NCI-H1694 treated with DMSO at 0.1 percent for 48 hours (cell line): Measurements from ENCODE around the gene ZNF17.
A peak's percentile ranks its signal among the peaks of the same experiment; 100 is the strongest.

Experiments
- DNase-seq: peaks from one replicate; lab custom pipeline; 2025; lab: John Stamatoyannopoulos, UW

ZNF17 gene

DNA sequence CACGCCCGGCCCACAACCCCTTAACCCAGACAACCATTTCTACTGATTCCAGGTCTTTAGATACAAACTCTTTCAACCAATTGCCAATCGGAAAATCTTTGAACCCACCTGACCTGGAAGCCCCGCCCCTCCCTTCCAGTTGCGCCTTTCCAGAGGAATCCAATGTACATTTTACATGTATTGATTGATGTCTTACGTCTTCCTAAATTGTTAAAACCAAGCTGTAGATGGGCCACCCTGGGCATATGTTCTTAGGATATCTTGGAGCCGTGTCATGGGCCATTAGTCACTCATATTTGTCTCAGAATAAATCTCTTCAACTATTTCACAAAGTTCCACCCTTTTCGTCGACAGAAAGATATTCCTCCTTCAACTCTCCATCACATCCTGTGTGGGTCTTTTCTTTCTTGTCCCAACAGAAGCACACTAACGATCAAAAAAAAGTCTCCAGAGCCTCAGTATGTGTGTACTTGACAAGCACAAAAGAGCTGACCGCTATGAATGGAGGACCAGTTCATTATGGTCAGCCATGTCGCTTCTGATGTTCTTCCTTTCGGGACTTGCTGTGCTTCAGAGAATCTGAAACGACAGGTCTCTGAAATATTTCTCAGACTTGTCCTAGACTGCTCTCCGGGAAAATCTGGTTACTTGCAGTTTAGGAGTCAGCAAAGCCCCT is 23.6 kb downstream of the ZNF17 start:
- no peak for DNase-seq

DNA sequence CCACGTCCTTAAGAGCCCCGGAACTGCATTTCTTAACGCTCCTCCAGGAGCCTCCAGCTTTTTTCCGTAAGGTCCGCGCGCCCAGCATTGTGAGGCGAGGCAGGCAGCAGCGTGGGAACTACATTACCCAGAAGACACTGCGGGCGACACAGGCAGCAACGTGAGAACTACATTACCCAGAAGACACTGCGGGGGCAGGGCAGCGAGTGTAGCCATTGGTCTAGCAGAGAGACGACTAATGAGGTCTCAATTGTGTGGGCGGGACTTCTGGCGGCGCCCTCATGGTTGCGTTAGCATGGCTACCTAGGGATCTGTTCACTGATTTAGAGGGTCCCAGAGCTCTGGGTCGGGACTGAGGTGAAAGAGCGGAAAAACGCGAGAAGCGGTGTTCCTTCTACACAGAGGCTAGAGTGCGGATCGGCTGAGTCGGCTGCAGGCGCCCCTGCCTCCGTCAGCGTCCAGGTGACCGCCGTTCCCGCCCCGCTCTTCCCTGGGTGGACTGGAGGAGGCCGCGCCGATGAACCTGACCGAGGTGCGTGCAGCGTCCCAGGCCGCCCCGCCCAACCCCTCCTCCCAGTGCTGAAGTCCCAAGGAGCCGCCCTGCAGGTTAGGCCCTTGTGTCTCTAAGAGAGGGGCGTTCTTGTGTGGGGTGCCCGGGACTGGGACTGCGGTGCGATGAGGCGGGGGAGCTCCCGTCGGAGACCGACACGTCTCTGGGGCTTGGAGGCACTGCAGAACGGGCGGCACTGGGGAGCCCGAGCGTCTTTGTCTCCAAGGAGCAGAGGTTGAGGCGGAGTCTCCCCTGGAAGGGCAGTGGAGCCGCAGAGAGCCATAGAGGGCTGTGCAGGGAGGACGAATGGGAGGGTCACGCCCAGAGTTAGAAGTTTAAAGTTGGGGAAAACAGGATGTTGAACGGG is 24.4 kb downstream of the ZNF17 start, which contains the start of gene ZNF749:
TSS of gene ZNF749 (plus strand) at position 264 of the 917 bp plus-strand sequence. CDS start at position 518, 254 bp downstream.
- peak; percentile 98 for DNase-seq

DNA sequence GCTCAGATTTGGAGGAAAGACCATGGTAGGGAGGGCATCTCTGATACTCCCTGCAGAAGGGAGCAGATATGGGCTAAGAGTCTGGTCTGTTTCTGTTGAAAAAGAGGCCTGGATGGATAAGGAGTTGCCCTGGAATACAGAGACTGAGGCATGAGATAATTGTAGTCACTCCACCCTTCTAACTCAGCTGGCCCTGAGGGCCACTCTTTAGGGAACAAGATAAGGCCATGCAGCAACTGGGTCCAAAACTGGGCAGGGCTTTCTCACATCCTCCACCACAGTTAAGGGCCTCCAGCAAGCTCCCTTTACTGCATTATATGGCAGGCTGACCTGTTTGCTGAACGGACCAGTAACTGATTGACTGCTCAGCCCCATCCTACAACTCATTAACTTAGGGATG is 25.5 kb downstream of the ZNF17 start:
- DNase-seq: no peak

DNA sequence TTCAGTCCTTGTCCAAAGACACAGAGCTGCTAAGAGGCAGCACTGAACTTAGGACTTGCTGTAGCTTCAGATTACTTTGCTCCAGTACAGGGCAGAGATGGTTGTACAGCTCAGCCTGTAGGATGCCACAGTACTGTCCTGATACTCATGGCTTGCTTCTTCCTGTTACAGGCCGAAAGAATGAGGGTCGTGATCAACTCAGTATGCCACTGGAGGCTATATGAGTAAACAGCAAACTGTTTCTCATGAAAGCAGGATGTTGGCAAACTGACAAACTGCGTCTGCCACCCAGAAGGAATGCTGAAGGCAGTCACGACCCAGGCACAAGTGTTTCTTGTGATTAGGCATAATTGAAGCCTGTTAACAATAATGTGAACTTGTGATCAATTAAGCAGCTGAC is 27.0 kb downstream of the ZNF17 start:
- DNase-seq: no peak

DNA sequence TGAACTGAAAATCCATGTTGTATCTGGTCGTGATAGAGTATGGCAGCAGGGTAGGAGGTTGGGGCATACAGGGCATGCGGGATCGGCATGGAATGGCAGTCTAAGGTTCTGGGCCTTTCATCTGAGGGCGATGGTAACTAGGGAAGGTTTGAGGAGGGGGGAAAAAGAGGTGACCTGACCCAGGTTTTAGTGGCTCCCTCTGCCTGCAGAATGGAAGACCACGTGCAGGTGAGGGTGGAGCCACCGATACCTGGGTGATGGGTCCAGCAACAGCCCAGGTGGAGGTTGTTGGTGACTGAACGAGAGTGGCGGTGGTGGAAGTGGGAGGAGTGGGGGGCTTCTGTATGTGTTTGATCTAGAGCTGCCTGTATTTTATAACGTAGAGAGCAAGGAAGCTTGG is 28.0 kb downstream of the ZNF17 start:
- no peak for DNase-seq

DNA sequence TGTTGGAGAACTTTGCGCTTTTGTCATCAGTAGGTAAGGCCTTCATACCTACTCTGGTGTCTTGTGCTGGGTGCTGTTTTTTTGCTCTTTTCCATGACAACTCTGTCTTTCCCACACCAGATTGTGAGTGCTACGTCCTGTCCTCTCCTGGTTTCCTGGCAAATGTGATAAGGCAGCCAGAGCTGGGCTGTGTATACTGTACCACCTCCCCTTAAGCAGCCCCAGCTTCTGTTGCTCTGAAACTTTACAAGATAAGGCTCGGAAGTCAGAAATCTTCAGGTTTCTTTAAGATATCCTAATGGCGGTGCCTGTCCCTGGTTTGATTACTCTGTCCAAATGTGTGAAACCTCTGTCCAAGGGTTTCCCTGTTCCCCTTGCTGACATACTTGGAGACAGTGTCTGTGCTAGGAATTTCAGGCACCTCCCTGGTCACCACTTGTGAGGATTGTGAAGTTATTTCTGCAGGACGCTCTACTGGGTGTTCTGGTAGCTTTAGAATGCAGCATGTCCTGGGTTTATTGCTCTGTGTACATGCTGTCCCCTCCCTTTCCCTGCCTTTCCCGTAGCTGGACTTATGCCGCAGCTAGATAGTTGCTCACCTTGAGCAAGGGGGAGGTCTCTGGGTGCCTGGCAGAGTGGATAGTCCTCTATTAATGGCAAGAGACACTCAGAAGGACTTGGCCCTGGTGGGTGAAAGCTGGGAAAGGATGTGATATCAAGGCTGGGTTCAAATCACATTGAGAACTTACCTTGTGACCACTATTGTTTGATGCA is 31.2 kb downstream of the ZNF17 start:
- no peak for DNase-seq

DNA sequence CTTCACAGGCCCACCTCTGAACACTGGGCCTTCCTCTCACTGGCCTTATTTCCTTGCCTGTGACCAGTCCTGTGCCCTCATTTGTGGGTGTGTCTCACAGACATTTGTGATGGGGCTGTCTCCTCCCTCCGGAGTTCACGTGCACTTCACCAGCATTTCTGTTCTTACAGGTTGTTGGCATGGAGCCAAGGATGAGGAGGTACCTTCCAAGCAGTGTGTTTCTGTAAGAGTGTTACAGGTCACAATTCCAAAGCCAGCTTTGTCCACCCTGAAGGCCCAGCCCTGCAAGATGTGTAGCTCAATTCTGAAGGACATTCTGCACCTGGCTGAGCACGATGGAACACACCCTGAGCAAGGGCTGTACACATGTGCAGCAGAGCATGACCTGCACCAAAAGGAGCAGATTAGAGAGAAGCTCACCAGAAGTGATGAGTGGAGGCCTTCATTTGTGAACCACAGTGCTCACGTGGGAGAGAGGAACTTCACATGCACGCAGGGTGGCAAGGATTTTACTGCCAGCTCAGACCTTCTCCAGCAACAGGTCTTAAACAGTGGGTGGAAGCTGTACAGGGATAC is 32.2 kb downstream of the ZNF17 start:
- DNase-seq: no peak

DNA sequence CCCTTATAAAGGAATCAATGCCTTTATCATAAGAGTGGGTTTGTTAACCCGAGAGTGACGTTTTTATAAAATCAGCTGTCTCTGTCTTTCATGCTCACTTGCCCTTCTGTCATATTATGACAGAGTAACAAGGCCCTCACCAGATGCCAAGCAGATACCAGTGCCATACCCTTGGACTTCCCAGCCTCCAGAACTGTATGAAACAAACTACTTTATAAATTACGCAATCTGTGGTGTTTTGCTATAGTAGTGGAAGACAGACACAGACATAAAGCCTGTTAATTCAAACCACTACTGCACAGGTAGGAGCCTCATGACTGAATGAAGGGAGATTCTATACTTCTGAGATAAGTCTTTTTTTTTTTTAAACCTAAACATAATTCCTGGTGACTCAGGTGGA is 41.3 kb downstream of the ZNF17 start:
- no peak for DNase-seq

DNA sequence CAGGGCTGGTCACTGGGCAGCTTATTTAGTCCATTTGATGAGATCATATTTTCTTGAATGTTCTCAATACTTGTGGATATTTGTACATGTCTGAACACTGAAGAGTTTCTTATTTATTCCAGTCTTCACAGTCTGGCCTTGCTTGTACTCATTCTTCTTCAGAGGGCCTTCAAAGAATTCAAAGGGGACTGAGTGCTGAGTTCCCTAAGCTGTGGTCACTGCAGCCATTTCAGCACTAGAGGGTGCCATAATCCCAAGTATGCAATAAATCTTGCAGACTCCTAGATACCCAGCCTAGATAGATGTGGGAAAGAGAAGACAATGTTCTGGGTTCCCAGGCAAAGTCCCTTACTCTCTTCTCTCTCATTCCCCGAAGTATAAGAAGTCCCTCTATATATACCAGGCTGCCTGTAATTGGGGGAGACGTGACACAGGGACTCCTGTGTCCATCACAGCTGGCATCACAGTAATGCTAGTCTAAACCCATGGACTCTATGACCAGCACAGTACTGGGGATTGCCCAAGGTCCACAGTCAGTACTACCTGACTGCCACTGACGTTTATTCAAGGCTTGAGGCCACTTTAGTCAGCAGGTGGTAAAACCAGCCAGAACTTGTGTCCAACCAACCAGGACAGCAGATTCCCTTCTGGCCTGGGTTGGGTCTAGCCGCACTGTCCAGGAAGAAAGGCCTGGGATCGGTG is 54.9 kb downstream of the ZNF17 start:
- DNase-seq: no peak

DNA sequence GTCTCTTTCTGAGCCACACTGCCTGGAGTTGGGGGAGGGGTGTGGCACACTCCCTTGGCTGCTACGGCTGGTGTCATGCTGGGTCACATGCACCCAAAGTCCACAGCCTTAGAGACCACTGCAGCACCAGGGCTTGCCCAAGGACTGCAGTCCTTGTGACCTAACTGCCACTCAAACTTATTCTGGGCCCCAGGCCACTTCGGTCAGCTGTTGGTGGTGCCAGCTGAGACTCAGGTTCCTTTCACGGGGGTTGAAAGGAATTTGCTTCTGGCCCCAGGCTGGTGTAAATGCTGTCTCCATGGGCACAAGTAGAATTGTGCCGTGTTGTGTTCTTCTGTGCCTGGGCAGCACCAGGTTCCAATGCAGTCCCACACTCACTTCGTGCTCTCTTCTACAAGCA is 55.5 kb downstream of the ZNF17 start:
- DNase-seq: no peak
